Left colon (tissue), 2 donors: Measurements from ENCODE around the gene VCAN. TPM values are rescaled to one million over a fixed set of nuclear protein-coding genes. Genes with fewer than 3 reads are reported as not detected.
"Not testable (repeated sequence)": the region's sequence is repeated elsewhere in the genome, so short reads cannot be mapped to it uniquely, and the experiment has no call there.

Source experiments
- ATAC-seq: fragments of 200-7000 bp; cut with Tn5 transposase; one replicate; pipeline ENCODE4 v1.9.1; 2020; ENCODE audit warnings: mild to moderate bottlenecking, moderate library complexity
- DNase-seq, 2 donors: peaks; one replicate each; pipeline ENCODE4 v3.0.0-alpha.2; 2020
- intact Hi-C, 2 donors: fragments of 100-400 bp; cut with DNase I in 1 of 2; cut with micrococcal nuclease in 1 of 2; formaldehyde crosslinking; loops; one replicate each; pipeline versions ENCODE4 v1.11.2 to v1.14.0; 2022; cut with DNase I, micrococcal nuclease
- long read RNA-seq: library from polyadenylated mRNA; unstranded; transcript quantifications from one replicate; pipeline ENCODE4 v2.0.0, GENCODE V29; 2021
- total RNA-seq, 2 donors: library from RNA; stranded (reverse); fragmentation: NEBNext Ultra II Directional; extraction: Animal tissue kit (Norgen Biotek cat#: 25700); gene quantifications; one replicate each; pipeline ENCODE4 v1.2.1, GENCODE V29; 2021
- donor health status: DM: no; HTN: no; CAD: no.
- donor health status: DM: yes; HTN: yes; CAD: no.

VCAN gene
- total RNA-seq: 10 to 100 TPM in 1 of 2 donors, 1 to 10 TPM in 1; 4.7 to 15.5 TPM
- long read RNA-seq, partial matches to known transcripts: 0 of 1 reads
- long read RNA-seq, other reads (novel, unspliced or antisense): 0 of 1 reads

GRCh38 chr5:83471405-83472212 is at the start of gene VCAN:
Gene VCAN, plus strand, starts transcription at chr5:83471744. Its CDS starts 11,775 bp downstream, at chr5:83483519.
- ATAC-seq (no peak), DNase-seq (peak; percentile 13 to 36)
- intact Hi-C loops: no loop called here

GRCh38 chr5:83422284-83422683 is 49.3 kb upstream of the VCAN start:
- intact Hi-C loops: no loop called here
- ATAC-seq: no peak
- no peak for DNase-seq

- intact Hi-C loops: no loop called here
- DNase-seq (no peak), ATAC-seq (no peak)
Observed at GRCh38 chr5:83426855-83427254, 44.7 kb upstream of the VCAN start.

GRCh38 chr5:83428126-83428525 is 43.4 kb upstream of the VCAN start:
- DNase-seq (no peak), ATAC-seq (no peak)
- intact Hi-C loops: no loop called here

GRCh38 chr5:83428890-83429289 is 42.7 kb upstream of the VCAN start:
- ATAC-seq (no peak), DNase-seq (no peak)
- intact Hi-C loops: no loop called here

- peak; percentile 82 for ATAC-seq
- peak; percentile 29 to 47 for DNase-seq
- intact Hi-C loops: no loop called here
Observed at GRCh38 chr5:83430130-83431010, 41.2 kb upstream of the VCAN start.

GRCh38 chr5:83433891-83434290 is 37.7 kb upstream of the VCAN start:
- no peak for DNase-seq
- ATAC-seq: no peak
- intact Hi-C loops: no loop called here

- DNase-seq: no peak
- intact Hi-C loops: no loop called here
- ATAC-seq: no peak
Observed at GRCh38 chr5:83434946-83435345, 36.6 kb upstream of the VCAN start.

- intact Hi-C loops: no loop called here
- no peak for ATAC-seq
- no peak for DNase-seq
Observed at GRCh38 chr5:83436276-83436675, 35.3 kb upstream of the VCAN start.

- DNase-seq, intact Hi-C loops: not testable (repeated sequence)
Observed at GRCh38 chr5:83437697-83438096, 33.8 kb upstream of the VCAN start.

GRCh38 chr5:83440826-83441225 is 30.7 kb upstream of the VCAN start:
- intact Hi-C loops: no loop called here
- ATAC-seq: no peak

More at GRCh38 chr5:83437697-83438096, 33.8 kb upstream of the VCAN start:
- ATAC-seq: not testable (repeated sequence)

GRCh38 chr5:83441747-83442146 is 29.8 kb upstream of the VCAN start:
- intact Hi-C loops: no loop called here
- no peak for ATAC-seq
- DNase-seq: no peak

More at GRCh38 chr5:83440826-83441225, 30.7 kb upstream of the VCAN start:
- DNase-seq: no peak

- DNase-seq: no peak
- no peak for ATAC-seq
- intact Hi-C loops: no loop called here
Observed at GRCh38 chr5:83443534-83443933, 28.0 kb upstream of the VCAN start.

GRCh38 chr5:83444445-83444844 is 27.1 kb upstream of the VCAN start:
- intact Hi-C loops: no loop called here
- DNase-seq (no peak), ATAC-seq (no peak)

- intact Hi-C loops: no loop called here
- DNase-seq (no peak), ATAC-seq (no peak)
Observed at GRCh38 chr5:83446253-83446947, 25.1 kb upstream of the VCAN start.

- intact Hi-C loops: no loop called here
- ATAC-seq (no peak), DNase-seq (no peak)
Observed at GRCh38 chr5:83447533-83447932, 24.0 kb upstream of the VCAN start.

GRCh38 chr5:83450183-83450966 is 21.2 kb upstream of the VCAN start:
- ATAC-seq (no peak), DNase-seq (no peak)
- intact Hi-C loops: no loop called here

- intact Hi-C loops: no loop called here
- ATAC-seq (no peak), DNase-seq (no peak)
Observed at GRCh38 chr5:83450967-83451248, 20.6 kb upstream of the VCAN start.

- intact Hi-C loops: no loop called here
- no peak for ATAC-seq
Observed at GRCh38 chr5:83451955-83452354, 19.6 kb upstream of the VCAN start.

More at GRCh38 chr5:83451955-83452354, 19.6 kb upstream of the VCAN start:
- DNase-seq: no peak
